Measurements from ENCODE around the gene FAM50B. TPM values are rescaled to one million over a fixed set of nuclear protein-coding genes. Genes with fewer than 3 reads are reported as not detected.

FAM50B gene
- total RNA-seq, 1 experiment from 2014 or later = 3.3 TPM

GRCh38 chr6:3882866-3883265 lies 33.7 kb downstream of the FAM50B start:
- Histone ChIP-seq H4K91ac (ENCODE audit: insufficient read length, low read depth, low read length) (no peak overlapping the region), H3K27me3 (ENCODE audit: insufficient read depth, low read length) (no peaks in the 10 kb centered on the region), H2BK20ac (ENCODE audit: low read depth, low read length, poor library complexity, severe bottlenecking) (no peak overlapping the region), H3T11ph (ENCODE audit: low read length) (no peak overlapping the region), H3K9ac (ENCODE audit: extremely low read depth, insufficient read length, low read length) (no peak overlapping the region), H3K79me2 (ENCODE audit: insufficient read depth, low read length) (no peaks in the 10 kb centered on the region), H3K79me1 (ENCODE audit: insufficient read depth, low read depth, low read length, poor library complexity, severe bottlenecking) (no peaks in the 10 kb centered on the region), H3K23ac (ENCODE audit: insufficient read length, low read depth, low read length) (no peak overlapping the region), H2BK15ac (ENCODE audit: low read depth, low read length) (no peak overlapping the region), H2BK5ac (ENCODE audit: insufficient read length, low read length) (no peak overlapping the region), H3K14ac (ENCODE audit: insufficient read depth, low read length) (no peak overlapping the region), H2AK5ac (ENCODE audit: insufficient read length, low read length) (no peak overlapping the region), H3K18ac (ENCODE audit: insufficient read length, low read depth, low read length) (no peak overlapping the region), H3K27ac (ENCODE audit: insufficient read length, low read depth, low read length) (no peak overlapping the region), H2AFZ (ENCODE audit: low read length) (no peak overlapping the region), H4K20me1 (ENCODE audit: control insufficient read depth, insufficient read depth, insufficient read length) (no peaks in the 10 kb centered on the region), H3K4me1 (ENCODE audit: insufficient read depth, low read length) (no peaks in the 10 kb centered on the region), H3K56ac (ENCODE audit: insufficient read length, low read depth, low read length) (no peak overlapping the region), H4K8ac (replicated peaks; ENCODE audit: insufficient read length, low read depth, low read length) (no peak overlapping the region), H3K4ac (ENCODE audit: low read depth, low read length) (no peak overlapping the region), H3K4me2 (ENCODE audit: insufficient read depth, insufficient read length, low read length) (no peak overlapping the region), H3K23me2 (ENCODE audit: insufficient read length, low read depth, low read length, poor library complexity, severe bottlenecking) (no peaks in the 10 kb centered on the region), H4K5ac (ENCODE audit: insufficient read length, low read depth, low read length) (no peak overlapping the region), H3K9me3 (ENCODE audit: control insufficient read depth, low read depth, low read length) (peaks cover 11% of the 10 kb centered on the region), H2BK120ac (ENCODE audit: low read depth, low read length, poor library complexity, severe bottlenecking) (no peak overlapping the region), H2BK12ac (ENCODE audit: insufficient read length, low read depth, low read length) (no peak overlapping the region)
- H3K9me3 Mint-ChIP-seq = peaks cover 14 to 16% of the 10 kb centered on the region in 2 experiments
- WGBS (ENCODE audit: extremely low coverage, insufficient read length, low lambda C conversion rate) = no CpG with 5 or more reads among the region's 5 CpGs
- peaks cover 5 to 8% of the 10 kb centered on the region in 2 experiments; a peak in 2 of 4 replicates for H3K4me1 Mint-ChIP-seq
- TF ChIP-seq CTCF (conservative IDR thresholded peaks at IDR 0.05) = no peak
- H3K4me3 Mint-ChIP-seq = no peak overlapping the region
- H3K27ac Mint-ChIP-seq = no peak overlapping the region
- H3K36me3 Mint-ChIP-seq (ENCODE audit: insufficient read depth in 1 of 3, low read depth in 3 of 3) = peaks cover 9% of the 10 kb centered on the region in 3 experiments
- no peak for DNase-seq
- peaks cover 7% of the 10 kb centered on the region for H3K27me3 Mint-ChIP-seq (ENCODE audit: low read depth)
